ENCODE data around the gene SCIN.
"Not testable (repeated sequence)": the region's sequence is repeated elsewhere in the genome, so short reads cannot be mapped to it uniquely, and the experiment has no call there.

Gene SCIN

GRCh38 chr7:12570534-12571461, at the start of gene SCIN:
SCIN (plus strand) TSS chr7:12570720; CDS start chr7:12570787, 67 bp downstream.
- peak; percentile 4 to 6 for DNase-seq

GRCh38 chr7:12524794-12525386, 45.6 kb upstream of the SCIN start:
- DNase-seq, result no peak

- not testable (repeated sequence) for DNase-seq
Measured at GRCh38 chr7:12526693-12527092, 43.8 kb upstream of the SCIN start.

- DNase-seq, result not testable (repeated sequence)
Measured at GRCh38 chr7:12527670-12528069, 42.9 kb upstream of the SCIN start.

- DNase-seq, result no peak
Measured at GRCh38 chr7:12529971-12530710, 40.4 kb upstream of the SCIN start.

GRCh38 chr7:12531784-12532183, 38.7 kb upstream of the SCIN start:
- no peak for DNase-seq

GRCh38 chr7:12534046-12534445, 36.5 kb upstream of the SCIN start:
- DNase-seq, result no peak

GRCh38 chr7:12539681-12540080, 30.8 kb upstream of the SCIN start:
- DNase-seq, result no peak

- DNase-seq, result no peak
Measured at GRCh38 chr7:12540850-12541249, 29.7 kb upstream of the SCIN start.

- DNase-seq, result no peak
Measured at GRCh38 chr7:12543586-12543985, 26.9 kb upstream of the SCIN start.

GRCh38 chr7:12549106-12549505, 21.4 kb upstream of the SCIN start:
- DNase-seq, result no peak

GRCh38 chr7:12550956-12551355, 19.6 kb upstream of the SCIN start:
- DNase-seq, result no peak

GRCh38 chr7:12552876-12553275, 17.6 kb upstream of the SCIN start:
- no peak for DNase-seq

GRCh38 chr7:12553416-12553815, 17.1 kb upstream of the SCIN start:
- DNase-seq, result no peak

GRCh38 chr7:12554351-12554750, 16.2 kb upstream of the SCIN start:
- DNase-seq, result no peak

- DNase-seq, result no peak
Measured at GRCh38 chr7:12554872-12555271, 15.6 kb upstream of the SCIN start.

GRCh38 chr7:12555695-12556094, 14.8 kb upstream of the SCIN start:
- DNase-seq, result not testable (repeated sequence)

GRCh38 chr7:12556139-12556792, 14.3 kb upstream of the SCIN start:
- not testable (repeated sequence) for DNase-seq

- no peak for DNase-seq
Measured at GRCh38 chr7:12557282-12557681, 13.2 kb upstream of the SCIN start.

- no peak for DNase-seq
Measured at GRCh38 chr7:12564996-12565764, 5.3 kb upstream of the SCIN start.

GRCh38 chr7:12565873-12566272, 4.6 kb upstream of the SCIN start:
- no peak for DNase-seq

- no peak for DNase-seq
Measured at GRCh38 chr7:12567015-12567414, 3.5 kb upstream of the SCIN start.
